AG04449 (cell line): Measurements from ENCODE around the gene FRMD6.

ENCODE experiments used
- CTCF ChIA-PET: fragments of 350-600 bp; formaldehyde crosslinking; extraction: SDS; loops from one replicate; lab custom pipeline; 2021; ENCODE audit warnings: antibody characterized with exemption; lab: Yijun Ruan, JAX
- POLR2A ChIA-PET: fragments of 400-600, 350-600 bp; formaldehyde crosslinking; extraction: SDS; loops from one replicate; lab custom pipeline; 2020; ENCODE audit warnings: antibody characterized with exemption, inconsistent platforms; lab: Yijun Ruan, JAX
- DNase-seq: peaks from one replicate; pipeline ENCODE4 v3.0.0-alpha.2; 2010; ENCODE audit warnings: low read depth, low spot score
- H3K4me3 ChIP-seq: 2 replicates; pipeline ENCODE4 v1.5.1; 2011; ENCODE audit warnings: low read depth, mild to moderate bottlenecking, control low read depth, low read length
- CTCF ChIP-seq: IDR thresholded peaks from one replicate; pipeline ENCODE4 v1.5.1; 2011; ENCODE audit warnings: mild to moderate bottlenecking, moderate library complexity, low read length, control low read depth, inconsistent platforms; ENCODE audit not compliant: insufficient read depth; ENCODE audit errors: missing control alignments

The FRMD6 gene

GRCh38 chr14:51609251-51609954 lies 42.3 kb upstream of the FRMD6 start:
- CTCF ChIA-PET = interaction anchor here (0.6 to 1.9 kb wide), 3 partner anchors 56 to 326 kb away, joined by 3 to 12 read pairs (median 4); no protein-coding TSS in a partner anchor
- TF ChIP-seq CTCF = no peak
- POLR2A ChIA-PET = interaction anchor here (0.8 to 2.1 kb wide), 8 partner anchors 13 to 88 kb away, joined by 3 to 9 read pairs (median 4); partner anchors contain the start of gene FRMD6
- H3K4me3 ChIP-seq = no peak overlapping the region
- no peak for DNase-seq

- ChIA-PET POLR2A (interaction anchor here (0.6 to 1.6 kb wide), 6 partner anchors 12 to 77 kb away, joined by 3 to 7 read pairs (median 4); partner anchors contain the start of gene FRMD6), CTCF (interaction anchor here (0.6 to 1.1 kb wide), 2 partner anchors 56 to 326 kb away, joined by 3 to 4 read pairs; no protein-coding TSS in a partner anchor)
- DNase-seq = no peak
- TF ChIP-seq CTCF = no peak
- no peak overlapping the region for H3K4me3 ChIP-seq
These were observed 41.8 kb upstream of the FRMD6 start for GRCh38 chr14:51609955-51610283.

DNA sequence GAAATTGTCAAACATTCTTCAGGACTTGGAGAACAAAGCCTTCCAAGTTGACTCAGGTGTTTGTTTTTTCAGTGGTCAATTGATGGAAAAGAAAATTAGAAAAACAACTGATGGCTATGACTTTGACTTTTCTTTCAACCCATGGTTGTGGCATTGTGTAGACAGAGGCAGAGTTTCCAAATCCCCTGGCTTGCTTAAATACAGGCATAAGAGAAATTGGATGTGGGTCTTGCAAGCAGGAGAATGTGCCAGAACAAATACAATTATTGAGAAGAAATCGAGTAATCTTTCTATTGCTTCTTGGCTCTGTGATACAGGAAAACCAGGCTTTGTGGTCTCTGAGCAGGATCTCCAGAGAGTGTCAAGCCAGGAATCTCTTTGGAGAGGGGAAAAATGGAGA lies 40.9 kb upstream of the FRMD6 start:
- CTCF ChIA-PET = no interaction called here
- POLR2A ChIA-PET = interaction anchor here (1.3 to 1.4 kb wide), 2 partner anchors 41 to 42 kb away, joined by 4 to 5 read pairs; partner anchors contain the start of gene FRMD6
- DNase-seq = no peak
- no peak for TF ChIP-seq CTCF
- H3K4me3 ChIP-seq = no peak overlapping the region

GRCh38 chr14:51612449-51612848 lies 39.3 kb upstream of the FRMD6 start:
- POLR2A ChIA-PET = no interaction called here
- CTCF ChIA-PET = no interaction called here
- H3K4me3 ChIP-seq = no peak overlapping the region
- TF ChIP-seq CTCF = no peak
- DNase-seq = no peak

DNA sequence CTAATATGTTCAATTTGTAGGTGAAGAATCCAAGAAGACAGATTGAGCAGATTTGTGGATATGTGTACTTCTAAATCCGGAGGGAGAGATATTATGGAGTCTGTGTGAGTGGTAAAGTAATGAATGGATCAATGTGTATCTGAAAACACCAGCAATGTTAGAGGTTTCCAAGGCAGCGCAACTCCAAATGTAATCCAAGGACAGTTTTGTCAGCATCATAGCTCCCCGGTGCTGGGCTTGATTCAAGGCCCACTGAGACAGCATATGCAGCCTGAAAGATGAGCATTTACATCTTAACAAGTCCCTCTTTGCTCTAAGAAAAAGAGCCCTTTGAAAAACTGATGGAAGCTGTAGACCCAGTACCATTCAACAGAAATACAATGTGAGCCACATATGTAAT lies 38.3 kb upstream of the FRMD6 start:
- DNase-seq = no peak
- ChIA-PET POLR2A (interaction anchor here (1.4 kb wide), 1 partner anchor 39 kb away, joined by 3 read pairs; the partner anchor contains the start of gene FRMD6), CTCF (interaction anchor here (1.4 kb wide), 1 partner anchor 39 kb away, joined by 3 read pairs; no protein-coding TSS in a partner anchor)
- H3K4me3 ChIP-seq = no peak overlapping the region
- TF ChIP-seq CTCF = no peak

- ChIA-PET CTCF (interaction anchor here (1.8 kb wide), 1 partner anchor 331 kb away, joined by 5 read pairs; no protein-coding TSS in a partner anchor), POLR2A (no interaction called here)
- TF ChIP-seq CTCF = no peak
- no peak for DNase-seq
- no peak overlapping the region for H3K4me3 ChIP-seq
These were observed 37.0 kb upstream of the FRMD6 start for GRCh38 chr14:51614707-51615106.
